ENCODE data around the gene SRPK1.

SRPK1 gene

GRCh38 chr6:35955521-35955920 lies 34.6 kb upstream of the SRPK1 start:
- Histone ChIP-seq H3K4me1 (ENCODE audit: control insufficient read depth in 1 of 2, insufficient read depth in 2 of 2, low read length in 2 of 2) (no peaks in the 10 kb centered on the region), H4K91ac (ENCODE audit: low read depth, low read length) (no peak overlapping the region), H4K12ac (ENCODE audit: low read depth, low read length) (no peak overlapping the region), H3K4me3 (ENCODE audit: low read depth, low read length) (no peak overlapping the region), H3K36me3 (ENCODE audit: control insufficient read depth in 1 of 2, insufficient read depth in 2 of 2, low read length in 2 of 2) (no peaks in the 10 kb centered on the region), H3K23ac (ENCODE audit: low read length) (peak overlapping the region; percentile 58), H3K18ac (ENCODE audit: low read length) (no peak overlapping the region), H2BK5ac (ENCODE audit: low read depth, low read length, poor library complexity) (no peak overlapping the region), H2AK5ac (ENCODE audit: low read length) (no peak overlapping the region), H3K79me2 (ENCODE audit: control insufficient read depth, insufficient read depth, low read length, poor library complexity) (no peaks in the 10 kb centered on the region), H3K14ac (ENCODE audit: low read length) (no peak overlapping the region), H4K8ac (ENCODE audit: low read depth, low read length) (no peak overlapping the region), H3K9me3 (ENCODE audit: insufficient read depth, low read depth, low read length) (no peaks in the 10 kb centered on the region), H2AFZ (ENCODE audit: insufficient read depth, low read length, poor library complexity) (no peak overlapping the region), H3K9ac (ENCODE audit: low read length) (no peak overlapping the region), H3K27ac (ENCODE audit: low read depth, low read length) (no peak overlapping the region), H3K79me1 (ENCODE audit: low read length) (no peaks in the 10 kb centered on the region), H2BK120ac (ENCODE audit: insufficient read depth, low read length, poor library complexity) (no peak overlapping the region), H3K4ac (ENCODE audit: low read depth, low read length) (no peak overlapping the region), H3K27me3 (ENCODE audit: insufficient read depth, low read length) (no peaks in the 10 kb centered on the region), H2BK12ac (ENCODE audit: low read length) (no peak overlapping the region), H3K4me2 (ENCODE audit: low read length) (no peak overlapping the region)
- WGBS (ENCODE audit: extremely low coverage, insufficient coverage, insufficient read length), result no CpG with 5 or more reads among the region's 5 CpGs
- no peak for DNase-seq

GRCh38 chr6:35955071-35955470 lies 34.2 kb upstream of the SRPK1 start:
- H3K4ac ChIP-seq (ENCODE audit: low read depth, low read length), result no peak overlapping the region
- no peak overlapping the region for H2AK5ac ChIP-seq (ENCODE audit: low read length)
- no peak overlapping the region for H3K18ac ChIP-seq (ENCODE audit: low read length)
- H2BK120ac ChIP-seq (ENCODE audit: insufficient read depth, low read length, poor library complexity), result no peak overlapping the region
- H4K8ac ChIP-seq (ENCODE audit: low read depth, low read length), result no peak overlapping the region
- no peak overlapping the region for H2AFZ ChIP-seq (ENCODE audit: insufficient read depth, low read length, poor library complexity)
- no peaks in the 10 kb centered on the region for H3K27me3 ChIP-seq (ENCODE audit: insufficient read depth, low read length)
- no peaks in the 10 kb centered on the region for H3K9me3 ChIP-seq (ENCODE audit: insufficient read depth, low read depth, low read length)
- H2BK12ac ChIP-seq (ENCODE audit: low read length), result no peak overlapping the region
- no peaks in the 10 kb centered on the region for H3K4me1 ChIP-seq (ENCODE audit: control insufficient read depth in 1 of 2, insufficient read depth in 2 of 2, low read length in 2 of 2)
- H3K9ac ChIP-seq (ENCODE audit: low read length), result no peak overlapping the region
- DNase-seq, result no peak
- H3K36me3 ChIP-seq (ENCODE audit: control insufficient read depth in 1 of 2, insufficient read depth in 2 of 2, low read length in 2 of 2), result no peaks in the 10 kb centered on the region
- H3K79me2 ChIP-seq (ENCODE audit: control insufficient read depth, insufficient read depth, low read length, poor library complexity), result no peaks in the 10 kb centered on the region
- no peaks in the 10 kb centered on the region for H3K79me1 ChIP-seq (ENCODE audit: low read length)
- H3K14ac ChIP-seq (ENCODE audit: low read length), result no peak overlapping the region
- no peak overlapping the region for H3K4me2 ChIP-seq (ENCODE audit: low read length)
- WGBS (ENCODE audit: extremely low coverage, insufficient coverage, insufficient read length), result no CpG with 5 or more reads among the region's 8 CpGs
- no peak overlapping the region for H4K91ac ChIP-seq (ENCODE audit: low read depth, low read length)
- no peak overlapping the region for H4K12ac ChIP-seq (ENCODE audit: low read depth, low read length)
- no peak overlapping the region for H2BK5ac ChIP-seq (ENCODE audit: low read depth, low read length, poor library complexity)
- no peak overlapping the region for H3K27ac ChIP-seq (ENCODE audit: low read depth, low read length)
- peak overlapping the region; percentile 58 for H3K23ac ChIP-seq (ENCODE audit: low read length)
- no peak overlapping the region for H3K4me3 ChIP-seq (ENCODE audit: low read depth, low read length)

- H4K8ac ChIP-seq (ENCODE audit: low read depth, low read length), result no peak overlapping the region
- H3K79me2 ChIP-seq (ENCODE audit: control insufficient read depth, insufficient read depth, low read length, poor library complexity), result no peaks in the 10 kb centered on the region
- no peak overlapping the region for H2BK120ac ChIP-seq (ENCODE audit: insufficient read depth, low read length, poor library complexity)
- no peak overlapping the region for H2BK12ac ChIP-seq (ENCODE audit: low read length)
- no peak overlapping the region for H3K4me3 ChIP-seq (ENCODE audit: low read depth, low read length)
- H3K79me1 ChIP-seq (ENCODE audit: low read length), result no peaks in the 10 kb centered on the region
- no peak overlapping the region for H4K12ac ChIP-seq (ENCODE audit: low read depth, low read length)
- no peak overlapping the region for H3K9ac ChIP-seq (ENCODE audit: low read length)
- H4K91ac ChIP-seq (ENCODE audit: low read depth, low read length), result no peak overlapping the region
- H3K4me1 ChIP-seq (ENCODE audit: control insufficient read depth in 1 of 2, insufficient read depth in 2 of 2, low read length in 2 of 2), result no peaks in the 10 kb centered on the region
- WGBS (ENCODE audit: extremely low coverage, insufficient coverage, insufficient read length), result no CpG with 5 or more reads among the region's 7 CpGs
- no peaks in the 10 kb centered on the region for H3K36me3 ChIP-seq (ENCODE audit: control insufficient read depth in 1 of 2, insufficient read depth in 2 of 2, low read length in 2 of 2)
- no peak overlapping the region for H3K4me2 ChIP-seq (ENCODE audit: low read length)
- H3K18ac ChIP-seq (ENCODE audit: low read length), result no peak overlapping the region
- H3K4ac ChIP-seq (ENCODE audit: low read depth, low read length), result no peak overlapping the region
- no peak overlapping the region for H2AFZ ChIP-seq (ENCODE audit: insufficient read depth, low read length, poor library complexity)
- no peaks in the 10 kb centered on the region for H3K9me3 ChIP-seq (ENCODE audit: insufficient read depth, low read depth, low read length)
- H2BK5ac ChIP-seq (ENCODE audit: low read depth, low read length, poor library complexity), result no peak overlapping the region
- no peaks in the 10 kb centered on the region for H3K27me3 ChIP-seq (ENCODE audit: insufficient read depth, low read length)
- H3K14ac ChIP-seq (ENCODE audit: low read length), result no peak overlapping the region
- no peak for DNase-seq
- no peak overlapping the region for H2AK5ac ChIP-seq (ENCODE audit: low read length)
- no peak overlapping the region for H3K27ac ChIP-seq (ENCODE audit: low read depth, low read length)
- no peak overlapping the region for H3K23ac ChIP-seq (ENCODE audit: low read length)
These were observed 33.4 kb upstream of the SRPK1 start for GRCh38 chr6:35954333-35954732.

GRCh38 chr6:35948725-35949124 lies 27.8 kb upstream of the SRPK1 start:
- no peak overlapping the region for H3K27ac ChIP-seq (ENCODE audit: low read depth, low read length)
- H3K79me1 ChIP-seq (ENCODE audit: low read length), result no peaks in the 10 kb centered on the region
- peaks cover 2 to 3% of the 10 kb centered on the region in 2 experiments for H3K4me1 ChIP-seq (ENCODE audit: control insufficient read depth in 1 of 2, insufficient read depth in 2 of 2, low read length in 2 of 2)
- H3K23ac ChIP-seq (ENCODE audit: low read length), result no peak overlapping the region
- DNase-seq, result no peak
- no peak overlapping the region for H3K18ac ChIP-seq (ENCODE audit: low read length)
- no peak overlapping the region for H3K4ac ChIP-seq (ENCODE audit: low read depth, low read length)
- no peaks in the 10 kb centered on the region for H3K79me2 ChIP-seq (ENCODE audit: control insufficient read depth, insufficient read depth, low read length, poor library complexity)
- H3K14ac ChIP-seq (ENCODE audit: low read length), result no peak overlapping the region
- H3K9me3 ChIP-seq (ENCODE audit: insufficient read depth, low read depth, low read length), result no peaks in the 10 kb centered on the region
- H4K8ac ChIP-seq (ENCODE audit: low read depth, low read length), result no peak overlapping the region
- no CpG with 5 or more reads among the region's 1 CpG for WGBS (ENCODE audit: extremely low coverage, insufficient coverage, insufficient read length)
- no peak overlapping the region for H4K12ac ChIP-seq (ENCODE audit: low read depth, low read length)
- no peak overlapping the region for H3K4me2 ChIP-seq (ENCODE audit: low read length)
- no peak overlapping the region for H2BK5ac ChIP-seq (ENCODE audit: low read depth, low read length, poor library complexity)
- H2BK12ac ChIP-seq (ENCODE audit: low read length), result no peak overlapping the region
- no peaks in the 10 kb centered on the region for H3K27me3 ChIP-seq (ENCODE audit: insufficient read depth, low read length)
- no peak overlapping the region for H3K9ac ChIP-seq (ENCODE audit: low read length)
- H2BK120ac ChIP-seq (ENCODE audit: insufficient read depth, low read length, poor library complexity), result no peak overlapping the region
- H3K36me3 ChIP-seq (ENCODE audit: control insufficient read depth in 1 of 2, insufficient read depth in 2 of 2, low read length in 2 of 2), result no peaks in the 10 kb centered on the region
- no peak overlapping the region for H3K4me3 ChIP-seq (ENCODE audit: low read depth, low read length)
- no peak overlapping the region for H4K91ac ChIP-seq (ENCODE audit: low read depth, low read length)
- H2AFZ ChIP-seq (ENCODE audit: insufficient read depth, low read length, poor library complexity), result no peak overlapping the region
- H2AK5ac ChIP-seq (ENCODE audit: low read length), result no peak overlapping the region

All from trophoblast cell (in vitro differentiated cells and primary cell).